GM10266 (cell line): ENCODE measurements around the gene PRKG1.
"Not testable (repeated sequence)": the region's sequence is repeated elsewhere in the genome, so short reads cannot be mapped to it uniquely, and the experiment has no call there.

Experiments
- DNase-seq: peaks from one replicate; pipeline ENCODE4 v3.0.0; 2012; ENCODE audit errors: extremely low spot score
- CTCF ChIP-seq: IDR thresholded peaks from 2 replicates; pipeline ENCODE4 v1.5.1; 2012; ENCODE audit warnings: mild to moderate bottlenecking, low read depth; ENCODE audit not compliant: control insufficient read depth, insufficient read depth; ENCODE audit errors: missing control alignments

Gene PRKG1

GRCh38 chr10:51251110-51251509, 176.8 kb downstream of the PRKG1 start:
- no peak for TF ChIP-seq CTCF
- no peak for DNase-seq

GRCh38 chr10:51255381-51255780, 181.1 kb downstream of the PRKG1 start:
- no peak for TF ChIP-seq CTCF

GRCh38 chr10:51257511-51258248, 183.4 kb downstream of the PRKG1 start:
- TF ChIP-seq CTCF: no peak
- no peak for DNase-seq

More at GRCh38 chr10:51255381-51255780, 181.1 kb downstream of the PRKG1 start:
- no peak for DNase-seq

GRCh38 chr10:51260376-51260775, 186.1 kb downstream of the PRKG1 start:
- TF ChIP-seq CTCF: no peak
- DNase-seq: no peak

GRCh38 chr10:51266496-51266895, 192.2 kb downstream of the PRKG1 start:
- no peak for TF ChIP-seq CTCF
- no peak for DNase-seq

GRCh38 chr10:51267980-51268570, 193.8 kb downstream of the PRKG1 start:
- DNase-seq: not testable (repeated sequence)

- TF ChIP-seq CTCF: no peak
- DNase-seq: no peak
These were observed 195.5 kb downstream of the PRKG1 start for GRCh38 chr10:51269821-51270220.
